Thoracic aorta (tissue), 2 donors: Measurements from ENCODE around the gene FCRL3. TPM values are rescaled to one million over a fixed set of nuclear protein-coding genes. Genes with fewer than 3 reads are reported as not detected.

ENCODE experiments used
- ATAC-seq: fragments of 150-250 bp; one replicate; pipeline ENCODE4 v1.8.0; 2017; ENCODE audit warnings: low read depth; ENCODE audit not compliant: insufficient number of reproducible peaks, low FRiP score
- DNase-seq: peaks from one replicate; pipeline ENCODE4 v3.0.0-alpha.2; 2020; ENCODE audit warnings: low spot score
- H3K27ac ChIP-seq, 2 donors: fragments of 200-600 bp; sonication (generic); 1 replicate in 1 of 2; 2 replicates in 1 of 2; pipeline ENCODE4 v1.5.1; 2016; ENCODE audit warnings: mild to moderate bottlenecking in 2 of 2, moderate library complexity in 2 of 2
- H3K27me3 ChIP-seq: fragments of 200-600 bp; sonication (generic); replicated peaks from 2 replicates; pipeline ENCODE4 v1.6.0; 2016; ENCODE audit warnings: mild to moderate bottlenecking; ENCODE audit not compliant: insufficient read depth
- H3K36me3 ChIP-seq: fragments of 200-600 bp; sonication (generic); one replicate; pipeline ENCODE4 v1.5.1; 2016
- H3K4me1 ChIP-seq, 2 donors: fragments of 200-600 bp; sonication (generic); 1 replicate in 1 of 2; 2 replicates in 1 of 2; pipeline versions ENCODE4 v1.5.1 to v1.6.0; 2016; ENCODE audit warnings: low read depth in 2 of 2, mild to moderate bottlenecking in 1 of 2; ENCODE audit not compliant: control insufficient read depth in 1 of 2
- H3K4me3 ChIP-seq: fragments of 200-600 bp; sonication (generic); 2 replicates; pipeline ENCODE4 v1.5.1; 2016; ENCODE audit warnings: mild to moderate bottlenecking
- H3K9me3 ChIP-seq: fragments of 200-600 bp; sonication (generic); 2 replicates; pipeline ENCODE4 v1.5.1; 2016
- CTCF ChIP-seq: fragments of 200-600 bp; sonication (generic); IDR thresholded peaks from one replicate; pipeline ENCODE4 v1.5.1; 2019; ENCODE audit warnings: antibody characterized with exemption
- total RNA-seq, 2 donors: library from RNA; depleted of rRNA; stranded (reverse); fragments of >200 nt; gene quantifications; one replicate each; pipeline versions ENCODE4 v1.1.0 to v1.2.3, GENCODE V29; 2016

Gene FCRL3
- total RNA-seq, 2 donors from 2014 or later = not detected

DNA sequence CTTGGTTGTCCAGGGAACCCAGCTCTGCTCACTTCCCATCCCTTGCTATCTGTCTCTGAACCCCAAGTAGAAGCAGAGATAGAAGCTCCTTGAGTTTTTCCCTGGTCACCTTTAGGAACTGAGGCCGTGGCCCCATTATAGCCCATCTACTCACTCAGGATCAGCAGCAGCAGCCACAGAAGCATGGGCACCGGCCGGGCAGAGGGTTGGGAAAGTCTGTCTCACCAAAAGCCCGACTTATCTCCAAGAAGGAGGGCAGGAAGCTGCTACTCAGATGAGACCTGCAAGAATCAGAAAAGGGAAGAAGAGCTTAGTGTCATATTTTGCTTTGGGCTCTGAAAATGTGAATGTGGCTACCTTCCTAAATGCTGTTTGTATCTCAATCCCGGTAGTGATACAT lies 264 bp downstream of the FCRL3 start:
- TF ChIP-seq CTCF = no peak
- Histone ChIP-seq H3K36me3 (no peaks in the 10 kb centered on the region), H3K27me3 (no peaks in the 10 kb centered on the region), H3K4me1 (no peaks in the 10 kb centered on the region), H3K27ac (no peak overlapping the region), H3K9me3 (no peaks in the 10 kb centered on the region), H3K4me3 (no peak overlapping the region)
- DNase-seq (no peak), ATAC-seq (no peak)

DNA sequence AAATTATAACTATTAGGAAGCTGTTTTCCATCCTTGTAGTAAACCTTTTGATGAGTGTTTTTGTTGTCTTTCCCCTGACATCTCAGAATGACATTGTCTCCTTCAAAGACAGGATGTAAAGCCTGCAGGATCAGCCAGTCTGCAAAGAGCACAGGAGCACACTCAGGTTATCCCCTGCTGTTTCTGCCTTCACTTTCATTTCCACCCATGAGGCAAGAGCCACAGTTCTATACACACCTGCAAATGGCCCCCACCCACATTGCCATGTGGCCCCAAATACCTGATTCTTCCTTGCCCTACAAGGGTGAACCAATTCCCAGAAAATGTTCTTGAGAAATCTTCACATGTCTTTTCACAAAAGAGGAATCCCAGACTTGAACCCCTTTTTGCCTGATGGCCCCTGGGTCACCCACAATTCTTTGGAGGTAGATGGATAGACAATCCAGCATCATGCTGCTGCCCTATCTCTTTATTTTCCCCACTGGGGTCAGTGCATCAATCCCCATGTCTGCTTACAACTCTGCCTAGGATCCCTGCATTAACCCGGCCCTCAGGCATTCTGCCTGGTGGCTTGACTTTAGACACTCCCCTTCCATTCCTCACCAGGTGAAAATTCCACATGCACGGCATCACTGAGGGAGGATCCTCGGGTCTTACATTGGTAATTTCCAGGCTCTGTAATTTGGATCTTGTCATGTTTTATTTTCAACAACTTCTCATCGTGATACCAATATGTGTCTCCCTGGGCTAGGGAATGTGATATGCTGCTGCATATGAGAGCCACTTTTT lies 2.6 kb downstream of the FCRL3 start:
- no peak for ATAC-seq

GRCh38 chr1:157696966-157697628 lies 3.5 kb downstream of the FCRL3 start:
- Histone ChIP-seq H3K4me1 (no peaks in the 10 kb centered on the region), H3K9me3 (no peaks in the 10 kb centered on the region), H3K4me3 (no peak overlapping the region), H3K36me3 (no peaks in the 10 kb centered on the region), H3K27me3 (no peaks in the 10 kb centered on the region), H3K27ac (no peak overlapping the region)
- TF ChIP-seq CTCF = no peak
- DNase-seq = no peak
- ATAC-seq = no peak

More for the DNA sequence above, 2.6 kb downstream of the FCRL3 start:
- no peak for DNase-seq
- H3K4me1 ChIP-seq = no peaks in the 10 kb centered on the region
- H3K36me3 ChIP-seq = no peaks in the 10 kb centered on the region
- H3K27me3 ChIP-seq = no peaks in the 10 kb centered on the region
- H3K4me3 ChIP-seq = no peak overlapping the region
- H3K27ac ChIP-seq = no peak overlapping the region
- no peaks in the 10 kb centered on the region for H3K9me3 ChIP-seq
- no peak for TF ChIP-seq CTCF

GRCh38 chr1:157695417-157695816 lies 5.2 kb downstream of the FCRL3 start:
- H3K9me3 ChIP-seq = no peaks in the 10 kb centered on the region
- DNase-seq (no peak), ATAC-seq (no peak)
- no peaks in the 10 kb centered on the region for H3K4me1 ChIP-seq
- no peak overlapping the region for H3K27ac ChIP-seq
- H3K4me3 ChIP-seq = no peak overlapping the region
- no peak for TF ChIP-seq CTCF
- H3K27me3 ChIP-seq = no peaks in the 10 kb centered on the region
- no peaks in the 10 kb centered on the region for H3K36me3 ChIP-seq

- H3K27me3 ChIP-seq = no peaks in the 10 kb centered on the region
- no peak for TF ChIP-seq CTCF
- H3K4me3 ChIP-seq = no peak overlapping the region
- no peaks in the 10 kb centered on the region for H3K9me3 ChIP-seq
- DNase-seq (no peak), ATAC-seq (no peak)
- H3K36me3 ChIP-seq = no peaks in the 10 kb centered on the region
- no peak overlapping the region for H3K27ac ChIP-seq
- H3K4me1 ChIP-seq = no peaks in the 10 kb centered on the region
Measured at GRCh38 chr1:157691285-157691920, 9.2 kb downstream of the FCRL3 start.
